ENCODE results near the gene SLC5A1. TPM values are rescaled to one million over a fixed set of nuclear protein-coding genes. Genes with fewer than 3 reads are reported as not detected.

SLC5A1 gene
- total and polyA plus RNA-seq, 11 donors: 22.1 to 181 (median 103) TPM

- no peak overlapping the region for H3K27ac ChIP-seq
- no peaks in the 10 kb centered on the region for H3K36me3 ChIP-seq
- intact Hi-C loops (cut with DNase I): no loop called here
- no peaks in the 10 kb centered on the region for H3K27me3 ChIP-seq
- H3K4me1 ChIP-seq: peaks cover 0 to 3% (median 0%) of the 10 kb centered on the region in 12 donors
- WGBS, 4 donors: 74 to 77% (median 76%) methylated on average over 9 to 10 of the region's 10 CpGs
- TF ChIP-seq, protein P1, sequence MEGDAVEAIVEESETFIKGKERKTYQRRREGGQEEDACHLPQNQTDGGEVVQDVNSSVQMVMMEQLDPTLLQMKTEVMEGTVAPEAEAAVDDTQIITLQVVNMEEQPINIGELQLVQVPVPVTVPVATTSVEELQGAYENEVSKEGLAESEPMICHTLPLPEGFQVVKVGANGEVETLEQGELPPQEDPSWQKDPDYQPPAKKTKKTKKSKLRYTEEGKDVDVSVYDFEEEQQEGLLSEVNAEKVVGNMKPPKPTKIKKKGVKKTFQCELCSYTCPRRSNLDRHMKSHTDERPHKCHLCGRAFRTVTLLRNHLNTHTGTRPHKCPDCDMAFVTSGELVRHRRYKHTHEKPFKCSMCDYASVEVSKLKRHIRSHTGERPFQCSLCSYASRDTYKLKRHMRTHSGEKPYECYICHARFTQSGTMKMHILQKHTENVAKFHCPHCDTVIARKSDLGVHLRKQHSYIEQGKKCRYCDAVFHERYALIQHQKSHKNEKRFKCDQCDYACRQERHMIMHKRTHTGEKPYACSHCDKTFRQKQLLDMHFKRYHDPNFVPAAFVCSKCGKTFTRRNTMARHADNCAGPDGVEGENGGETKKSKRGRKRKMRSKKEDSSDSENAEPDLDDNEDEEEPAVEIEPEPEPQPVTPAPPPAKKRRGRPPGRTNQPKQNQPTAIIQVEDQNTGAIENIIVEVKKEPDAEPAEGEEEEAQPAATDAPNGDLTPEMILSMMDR (IDR thresholded peaks at IDR 0.05): no peak
- TF ChIP-seq POLR2A (IDR thresholded peaks at IDR 0.05): no peak
- no peaks in the 10 kb centered on the region for H3K9me3 ChIP-seq
- DNase-seq (no peak), ATAC-seq (no peak)
- H3K4me3 ChIP-seq: no peak overlapping the region
Observed at GRCh38 chr22:32123657-32124056, 80.6 kb downstream of the SLC5A1 start.

DNA sequence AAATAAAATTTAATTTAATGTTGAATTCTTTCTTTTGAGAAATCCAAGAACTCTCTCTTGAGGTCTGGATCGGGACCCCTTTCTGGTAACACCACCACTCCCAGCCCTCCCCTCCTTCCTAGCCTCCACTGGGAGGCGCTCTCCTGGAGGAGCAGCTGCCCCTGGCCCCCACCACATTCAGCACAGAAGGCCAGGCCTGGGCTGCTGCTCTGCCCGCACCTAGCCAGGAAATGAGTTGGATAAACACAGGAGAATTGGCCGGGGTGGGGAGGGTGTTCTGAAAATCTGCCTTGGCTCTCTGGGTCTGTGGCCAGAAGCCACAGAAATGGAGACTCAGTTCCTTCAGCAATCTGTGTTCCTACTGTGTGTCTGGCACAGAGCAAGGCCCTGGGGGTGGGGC, 84.8 kb downstream of the SLC5A1 start:
- no peak for TF ChIP-seq POLR2A (IDR thresholded peaks at IDR 0.05)
- TF ChIP-seq, protein P1 (IDR thresholded peaks at IDR 0.05): no peak
- Histone ChIP-seq H3K36me3 (no peaks in the 10 kb centered on the region), H3K4me3 (no peak overlapping the region), H3K9me3 (no peaks in the 10 kb centered on the region), H3K4me1 (no peaks in the 10 kb centered on the region), H3K27ac (no peak overlapping the region), H3K27me3 (no peaks in the 10 kb centered on the region)
- no peak for ATAC-seq
- no peak for DNase-seq
- intact Hi-C loops (cut with DNase I): no loop called here
- 77 to 80% (median 80%) methylated on average over 3 to 4 of the region's 4 CpGs for WGBS, 4 donors

- Histone ChIP-seq H3K4me1 (no peaks in the 10 kb centered on the region), H3K36me3 (no peaks in the 10 kb centered on the region), H3K9me3 (no peaks in the 10 kb centered on the region), H3K27me3 (no peaks in the 10 kb centered on the region), H3K4me3 (no peak overlapping the region), H3K27ac (no peak overlapping the region)
- 78 to 84% (median 81%) methylated on average over 2 of the region's 2 CpGs for WGBS, 4 donors
- DNase-seq: no peak
- TF ChIP-seq POLR2A (IDR thresholded peaks at IDR 0.05): no peak
- TF ChIP-seq, protein P1 (IDR thresholded peaks at IDR 0.05): no peak
- ATAC-seq: no peak
- intact Hi-C loops (cut with DNase I): no loop called here
Observed at GRCh38 chr22:32130464-32130863, 87.4 kb downstream of the SLC5A1 start.

- Histone ChIP-seq H3K36me3 (no peaks in the 10 kb centered on the region), H3K9me3 (no peaks in the 10 kb centered on the region), H3K27ac (no peak overlapping the region), H3K4me3 (no peak overlapping the region), H3K4me1 (no peaks in the 10 kb centered on the region), H3K27me3 (no peaks in the 10 kb centered on the region)
- 77 to 86% (median 83%) methylated on average over 6 to 11 of the region's 11 CpGs for WGBS, 4 donors
- intact Hi-C loops (cut with DNase I): no loop called here
- ATAC-seq (no peak), DNase-seq (no peak)
- TF ChIP-seq, protein P1 (IDR thresholded peaks at IDR 0.05): no peak
- TF ChIP-seq POLR2A (IDR thresholded peaks at IDR 0.05): no peak
Observed at GRCh38 chr22:32132126-32132525, 89.1 kb downstream of the SLC5A1 start.
